Choroid plexus epithelial cell (primary cell): ENCODE data around the gene MZF1.

Experiments
- DNase-seq: peaks from one replicate; pipeline ENCODE4 v3.0.0-alpha.2; 2010; ENCODE audit warnings: low read depth
- H3K4me3 ChIP-seq: 2 replicates; pipeline ENCODE4 v1.5.1; 2011; ENCODE audit warnings: low read depth, mild to moderate bottlenecking, control low read depth, low read length, moderate library complexity
- TF ChIP-seq, protein P1 (sequence below): conservative IDR thresholded peaks from 2 replicates; pipeline ENCODE4 v1.5.1; 2011; ENCODE audit warnings: low read depth, mild to moderate bottlenecking, control low read depth, inconsistent platforms, low read length, moderate library complexity

MZF1 gene

DNA sequence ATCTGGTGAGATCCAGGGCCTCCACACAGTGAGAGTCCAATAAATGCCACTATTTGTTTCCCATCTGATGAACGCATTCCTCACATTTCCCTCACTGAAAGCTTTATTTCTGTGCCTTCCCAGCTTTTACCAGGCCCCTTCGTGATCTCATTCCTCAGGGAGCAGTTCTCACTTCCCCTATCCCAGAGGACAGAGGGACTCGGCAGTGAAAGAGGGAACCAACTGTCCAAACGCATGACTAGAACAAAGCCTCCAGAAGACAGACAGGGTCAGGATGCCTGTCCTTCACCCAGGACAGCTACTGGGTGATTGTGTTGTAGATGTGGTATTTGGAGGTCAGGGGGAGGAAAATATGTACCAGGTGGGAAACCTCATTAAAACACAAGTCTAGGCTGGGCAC lies 51.5 kb downstream of the MZF1 start:
- TF ChIP-seq, protein P1, sequence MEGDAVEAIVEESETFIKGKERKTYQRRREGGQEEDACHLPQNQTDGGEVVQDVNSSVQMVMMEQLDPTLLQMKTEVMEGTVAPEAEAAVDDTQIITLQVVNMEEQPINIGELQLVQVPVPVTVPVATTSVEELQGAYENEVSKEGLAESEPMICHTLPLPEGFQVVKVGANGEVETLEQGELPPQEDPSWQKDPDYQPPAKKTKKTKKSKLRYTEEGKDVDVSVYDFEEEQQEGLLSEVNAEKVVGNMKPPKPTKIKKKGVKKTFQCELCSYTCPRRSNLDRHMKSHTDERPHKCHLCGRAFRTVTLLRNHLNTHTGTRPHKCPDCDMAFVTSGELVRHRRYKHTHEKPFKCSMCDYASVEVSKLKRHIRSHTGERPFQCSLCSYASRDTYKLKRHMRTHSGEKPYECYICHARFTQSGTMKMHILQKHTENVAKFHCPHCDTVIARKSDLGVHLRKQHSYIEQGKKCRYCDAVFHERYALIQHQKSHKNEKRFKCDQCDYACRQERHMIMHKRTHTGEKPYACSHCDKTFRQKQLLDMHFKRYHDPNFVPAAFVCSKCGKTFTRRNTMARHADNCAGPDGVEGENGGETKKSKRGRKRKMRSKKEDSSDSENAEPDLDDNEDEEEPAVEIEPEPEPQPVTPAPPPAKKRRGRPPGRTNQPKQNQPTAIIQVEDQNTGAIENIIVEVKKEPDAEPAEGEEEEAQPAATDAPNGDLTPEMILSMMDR = no peak
- DNase-seq = no peak
- H3K4me3 ChIP-seq = no peak overlapping the region

DNA sequence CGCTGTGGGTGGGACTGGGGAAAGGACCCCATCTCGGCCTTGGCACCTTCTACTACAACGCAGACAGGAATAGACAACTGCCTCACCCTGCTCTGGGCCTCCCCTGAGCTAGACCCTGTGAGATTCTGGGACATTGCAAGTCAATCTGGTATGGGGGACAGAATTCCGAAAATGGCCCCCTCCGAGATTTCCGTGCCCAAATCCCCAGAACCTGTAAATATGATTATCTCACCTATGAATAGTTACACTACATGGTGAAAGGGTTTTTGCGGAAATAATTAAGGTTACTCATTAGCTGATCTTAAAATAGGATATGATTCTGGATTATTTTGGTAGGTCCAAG lies 52.9 kb downstream of the MZF1 start:
- H3K4me3 ChIP-seq = peak overlapping the region; percentile 93
- DNase-seq = no peak
- TF ChIP-seq, protein P1 = no peak

DNA sequence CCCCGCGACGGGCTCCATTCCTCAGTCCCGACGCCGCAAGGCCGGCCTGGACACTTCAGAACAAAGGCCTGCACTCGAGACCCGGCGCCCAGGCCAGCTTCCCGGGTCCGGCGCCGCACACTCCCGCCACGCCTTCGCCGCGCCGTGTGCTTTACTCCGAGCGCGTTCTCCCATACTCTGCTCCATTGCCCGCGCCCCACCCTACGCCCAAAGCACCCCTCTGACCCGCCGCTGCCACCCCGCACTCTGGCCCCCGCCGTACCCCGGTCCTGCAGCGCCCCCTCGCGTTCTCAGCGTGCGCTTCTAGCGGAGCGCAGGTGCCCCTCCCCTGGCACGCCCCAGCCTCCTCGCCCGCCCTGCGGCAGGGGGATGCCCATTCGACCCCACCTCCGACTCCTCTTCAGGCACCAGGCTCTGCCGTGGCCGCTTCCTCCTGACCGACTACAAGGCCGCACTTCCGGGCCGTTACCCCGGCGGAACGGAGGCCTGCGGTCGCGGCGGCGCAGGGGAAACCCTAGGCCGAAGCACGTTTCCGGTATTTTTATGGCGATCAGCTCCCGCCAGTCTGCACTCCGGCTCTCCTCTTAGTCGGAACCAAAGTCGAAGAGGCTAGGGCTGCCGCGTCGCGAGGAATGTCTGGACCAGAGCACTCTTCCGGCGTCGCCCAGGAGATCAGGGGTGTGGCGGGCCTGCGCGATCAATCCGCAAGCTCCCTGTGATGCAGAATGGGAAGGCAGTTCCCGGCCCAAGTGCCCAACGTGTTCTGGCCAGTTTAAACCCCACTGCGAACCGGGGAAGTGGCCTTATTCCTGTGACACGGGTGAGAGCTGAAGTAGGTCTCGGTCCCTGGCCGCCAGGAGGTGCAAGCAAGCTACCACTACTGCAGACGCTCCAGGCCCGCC lies 53.5 kb downstream of the MZF1 start, which contains the start of gene ZBTB45:
ZBTB45 (minus strand) TSS at position 456 of the 902 bp plus-strand sequence. CDS start 2,137 bp downstream, outside the sequence.
- DNase-seq = peak; percentile 98
- TF ChIP-seq, protein P1 = peak; percentile 76
- peak within 1 kb of the TSS; percentile 93 for H3K4me3 ChIP-seq

DNA sequence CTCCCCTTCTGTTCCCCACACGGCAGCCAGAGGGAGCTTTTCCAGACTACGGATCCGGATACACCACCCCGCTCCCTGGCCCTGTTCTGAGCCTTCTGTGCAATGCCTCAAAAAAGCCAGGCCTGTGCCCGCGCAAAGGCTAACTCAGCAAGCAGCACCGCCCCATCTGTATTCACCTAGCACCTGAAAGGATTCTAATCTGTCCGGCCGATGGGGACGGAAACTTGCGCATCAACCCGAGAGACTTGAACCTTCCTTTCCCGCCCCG lies 54.1 kb downstream of the MZF1 start:
- peak; percentile 82 for DNase-seq

DNA sequence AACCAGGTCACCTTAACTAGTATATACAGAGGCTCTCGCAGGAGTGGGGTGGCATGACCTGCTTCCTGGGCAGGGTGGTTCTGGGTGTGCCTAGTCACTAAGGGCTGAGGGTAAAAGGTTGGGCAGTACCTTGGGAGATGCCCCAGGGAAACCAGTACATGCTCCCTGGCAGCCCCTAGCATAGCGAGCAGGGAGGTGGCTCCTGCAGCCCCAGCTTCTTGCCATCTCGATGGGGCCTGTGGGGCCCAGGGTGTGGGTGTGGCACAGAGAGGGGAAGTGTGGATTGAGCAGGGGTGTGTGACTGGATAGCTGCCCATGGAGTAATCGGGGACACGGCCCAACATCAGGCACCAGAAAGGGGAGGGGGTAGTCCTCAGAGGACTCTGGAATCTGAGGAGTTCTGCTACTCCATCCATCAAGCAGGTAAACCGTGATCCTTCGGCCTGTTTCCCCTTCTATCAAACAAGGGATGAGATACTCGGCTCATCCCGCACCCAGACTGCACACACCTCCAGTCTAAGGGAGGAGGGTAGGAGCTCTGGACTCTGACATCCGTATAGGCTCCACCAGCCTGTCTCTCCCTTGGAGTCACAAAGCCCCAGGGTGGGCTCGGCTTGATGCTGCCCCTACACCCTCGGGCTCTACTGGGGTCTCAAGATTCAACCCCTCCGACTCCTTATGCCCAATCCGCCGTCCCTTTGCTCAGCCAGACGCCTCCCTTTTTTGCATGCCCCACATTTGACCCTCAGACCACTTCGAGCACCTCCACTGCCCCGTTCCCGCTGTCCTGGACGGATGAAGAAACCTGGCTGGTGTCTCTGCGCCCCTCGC lies 54.7 kb downstream of the MZF1 start:
- peak overlapping the region; percentile 93 for H3K4me3 ChIP-seq
- TF ChIP-seq, protein P1 = no peak
- DNase-seq = no peak

More for the DNA sequence above, 54.1 kb downstream of the MZF1 start:
- H3K4me3 ChIP-seq = peak overlapping the region; percentile 93
- TF ChIP-seq, protein P1 = peak; percentile 87

DNA sequence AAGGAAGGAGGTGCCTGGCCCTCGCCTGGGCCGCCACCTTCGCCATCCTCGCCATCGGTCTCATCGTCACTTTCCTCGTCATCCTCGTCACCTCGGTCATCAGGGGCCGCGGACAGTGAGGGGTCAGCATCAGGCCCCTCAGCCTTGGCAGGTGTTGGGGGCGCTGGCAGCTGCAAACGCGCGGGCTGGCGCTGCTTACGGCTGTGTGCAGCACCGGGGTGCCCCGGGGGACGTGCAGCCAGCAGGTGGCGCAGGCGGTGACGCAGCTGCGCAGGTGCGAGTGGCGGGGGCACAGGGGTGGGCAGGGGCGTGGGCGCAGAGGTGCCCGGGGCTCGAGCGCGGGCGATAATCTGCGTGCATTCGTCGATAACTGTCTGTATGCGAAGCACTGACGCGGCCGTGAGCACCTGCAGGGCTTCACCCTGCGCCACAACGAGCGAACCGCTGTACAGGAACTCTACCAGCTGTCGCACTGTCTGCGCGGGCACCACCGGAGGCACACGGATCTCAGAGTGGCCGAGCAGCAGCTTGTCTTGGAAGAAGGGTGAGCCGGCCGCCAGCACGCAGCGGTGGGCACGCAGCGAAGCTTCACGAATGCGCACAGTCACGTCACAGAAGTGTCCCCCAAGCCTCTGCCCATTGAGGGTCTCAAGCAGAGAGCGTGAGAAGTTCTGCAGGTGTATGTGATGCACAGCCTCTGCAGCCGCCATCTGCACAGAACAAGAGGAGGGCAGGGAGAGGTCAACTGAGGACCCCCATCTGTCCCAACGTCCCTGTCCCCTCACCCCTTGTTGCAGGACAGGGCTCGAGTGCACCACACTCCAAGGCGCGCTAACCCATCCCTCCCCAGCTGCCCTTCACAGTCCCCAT lies 55.9 kb downstream of the MZF1 start:
- DNase-seq = no peak
- TF ChIP-seq, protein P1 = no peak
- no peak overlapping the region for H3K4me3 ChIP-seq
